BE2C (cell line): Measurements from ENCODE around the gene HLA-DMB.

Source experiments
- DNase-seq: peaks from one replicate; pipeline ENCODE4 v3.0.0-alpha.2; 2020
- H3K27me3 ChIP-seq: fragments of 250-450 bp; sonication (Bioruptor Pico); 2 replicates; pipeline ENCODE4 v1.5.1; 2020; ENCODE audit warnings: mild to moderate bottlenecking
- H3K36me3 ChIP-seq: fragments of 250-450 bp; sonication (Bioruptor Pico); 2 replicates; pipeline ENCODE4 v1.5.1; 2020; ENCODE audit warnings: mild to moderate bottlenecking
- H3K4me1 ChIP-seq: fragments of 250-450 bp; sonication (Bioruptor Pico); 2 replicates; pipeline ENCODE4 v1.5.1; 2020
- H3K4me3 ChIP-seq: 2 replicates; pipeline ENCODE4 v1.5.1; 2011; ENCODE audit warnings: low read depth, low read length
- H3K9me3 ChIP-seq: fragments of 250-450 bp; sonication (Bioruptor Pico); 2 replicates; pipeline ENCODE4 v1.5.1; 2020
- CTCF ChIP-seq: IDR thresholded peaks from 2 replicates; pipeline ENCODE4 v1.5.1; 2012; ENCODE audit warnings: mild to moderate bottlenecking, low read depth, low read length

Gene HLA-DMB

GRCh38 chr6:32973144-32974015, 32.6 kb upstream of the HLA-DMB start:
- H3K9me3 ChIP-seq, result no peaks in the 10 kb centered on the region
- H3K4me1 ChIP-seq, result no peaks in the 10 kb centered on the region
- no peak for TF ChIP-seq CTCF
- H3K27me3 ChIP-seq, result no peaks in the 10 kb centered on the region
- H3K4me3 ChIP-seq, result peak overlapping the region; percentile 83
- H3K36me3 ChIP-seq, result peaks cover 78% of the 10 kb centered on the region
- peak; percentile 56 for DNase-seq

GRCh38 chr6:32972353-32973143, 31.7 kb upstream of the HLA-DMB start:
- Histone ChIP-seq H3K9me3 (no peaks in the 10 kb centered on the region), H3K4me1 (no peaks in the 10 kb centered on the region), H3K4me3 (peak overlapping the region; percentile 83), H3K36me3 (peaks cover 69% of the 10 kb centered on the region), H3K27me3 (no peaks in the 10 kb centered on the region)
- no peak for TF ChIP-seq CTCF
- DNase-seq, result peak; percentile 57

- Histone ChIP-seq H3K27me3 (no peaks in the 10 kb centered on the region), H3K9me3 (no peaks in the 10 kb centered on the region), H3K4me1 (no peaks in the 10 kb centered on the region), H3K36me3 (peaks cover 62% of the 10 kb centered on the region), H3K4me3 (peak overlapping the region; percentile 88)
- DNase-seq, result peak; percentile 99
- TF ChIP-seq CTCF, result no peak
Measured at GRCh38 chr6:32971581-32972352, 30.9 kb upstream of the HLA-DMB start.

GRCh38 chr6:32971242-32971580, 30.4 kb upstream of the HLA-DMB start:
- TF ChIP-seq CTCF, result no peak
- Histone ChIP-seq H3K9me3 (no peaks in the 10 kb centered on the region), H3K27me3 (no peaks in the 10 kb centered on the region), H3K4me3 (peak overlapping the region; percentile 88), H3K36me3 (peaks cover 56% of the 10 kb centered on the region), H3K4me1 (no peaks in the 10 kb centered on the region)
- DNase-seq, result no peak

- DNase-seq, result peak; percentile 93
- no peaks in the 10 kb centered on the region for H3K4me1 ChIP-seq
- H3K9me3 ChIP-seq, result no peaks in the 10 kb centered on the region
- no peaks in the 10 kb centered on the region for H3K27me3 ChIP-seq
- TF ChIP-seq CTCF, result no peak
- H3K36me3 ChIP-seq, result peaks cover 50% of the 10 kb centered on the region
- peak overlapping the region; percentile 88 for H3K4me3 ChIP-seq
Measured at GRCh38 chr6:32970413-32971241, 29.8 kb upstream of the HLA-DMB start.
